IMR-90 (cell line): Measurements from ENCODE around the gene MYPOP. TPM values are rescaled to one million over a fixed set of nuclear protein-coding genes. Genes with fewer than 3 reads are reported as not detected.

Experiments used
- ATAC-seq: fragments of 200-7000 bp; cut with Tn5 transposase; 2 replicates; pipeline ENCODE4 v1.9.1; 2020; ENCODE audit warnings: low read depth, mild to moderate bottlenecking, moderate library complexity
- BruUV-seq: library from RNA; stranded (reverse); fragments of 400-500 nt; replicated peaks from 2 replicates; lab custom pipeline; 2021; lab: Mats Ljungman, UMichigan
- CTCF ChIA-PET: fragments of 300-600 bp; formaldehyde crosslinking; extraction: SDS; loops from one replicate; lab custom pipeline; 2021; ENCODE audit warnings: antibody characterized with exemption; lab: Yijun Ruan, JAX
- POLR2A ChIA-PET: fragments of 300-600 bp; sonication (Branson Sonifier 250); formaldehyde crosslinking; loops from one replicate; lab custom pipeline; 2022; ENCODE audit warnings: antibody characterized with exemption; ENCODE audit not compliant: unreplicated experiment; lab: Charles Lee
- DNase-seq: peaks from one replicate; pipeline ENCODE4 v3.0.0; 2013
- H2AFZ ChIP-seq: replicated peaks from 2 replicates; pipeline ENCODE3; 2013; ENCODE audit warnings: low read length, mild to moderate bottlenecking; ENCODE audit not compliant: poor library complexity
- H2AK5ac ChIP-seq: 2 replicates; pipeline ENCODE4 v1.6.1; 2013; ENCODE audit warnings: low read depth, low read length, inconsistent platforms
- H2AK9ac ChIP-seq: replicated peaks from 2 replicates; pipeline ENCODE3; 2013; ENCODE audit warnings: mild to moderate bottlenecking, low read depth, low read length, moderate library complexity; ENCODE audit not compliant: poor library complexity
- H2BK120ac ChIP-seq: 2 replicates; pipeline ENCODE4 v1.6.1; 2013; ENCODE audit warnings: low read depth, low read length, inconsistent platforms
- H2BK15ac ChIP-seq: 3 replicates; pipeline ENCODE4 v1.6.1; 2013; ENCODE audit warnings: low read depth, low read length, inconsistent platforms
- H2BK20ac ChIP-seq: 2 replicates; pipeline ENCODE4 v1.6.1; 2013; ENCODE audit warnings: low read depth, mild to moderate bottlenecking, inconsistent platforms, low read length, moderate library complexity
- H2BK5ac ChIP-seq: 2 replicates; pipeline ENCODE4 v1.6.1; 2013; ENCODE audit warnings: mild to moderate bottlenecking, low read depth, low read length, inconsistent platforms; ENCODE audit not compliant: poor library complexity, severe bottlenecking
- H3K14ac ChIP-seq: replicated peaks from 2 replicates; pipeline ENCODE4 v1.6.1; 2013; ENCODE audit warnings: low read depth, low read length, inconsistent platforms
- H3K18ac ChIP-seq: 2 replicates; pipeline ENCODE4 v1.6.1; 2013; ENCODE audit warnings: low read depth, low read length, control low read depth
- H3K23ac ChIP-seq: 2 replicates; pipeline ENCODE4 v1.6.1; 2013; ENCODE audit warnings: low read depth, low read length, inconsistent platforms
- H3K27ac ChIP-seq: 2 replicates; pipeline ENCODE4 v1.5.1; 2013; ENCODE audit warnings: mild to moderate bottlenecking, control low read depth, low read length; ENCODE audit not compliant: insufficient read depth
- H3K27me3 ChIP-seq: 2 replicates; pipeline ENCODE4 v1.6.1; 2013; ENCODE audit warnings: low read length; ENCODE audit not compliant: control insufficient read depth, insufficient read depth
- H3K36me3 ChIP-seq: 2 replicates; pipeline ENCODE4 v1.6.1; 2013; ENCODE audit warnings: low read length, mixed read lengths; ENCODE audit not compliant: control insufficient read depth, insufficient read depth
- H3K4ac ChIP-seq: 2 replicates; pipeline ENCODE4 v1.6.1; 2013; ENCODE audit warnings: low read depth, low read length, inconsistent platforms
- H3K4me1 ChIP-seq: 2 replicates; pipeline ENCODE4 v1.6.1; 2013; ENCODE audit warnings: low read length, mixed read lengths; ENCODE audit not compliant: control insufficient read depth, insufficient read depth
- H3K4me2 ChIP-seq: 2 replicates; pipeline ENCODE4 v1.6.1; 2013; ENCODE audit warnings: low read depth, mild to moderate bottlenecking, control low read depth, low read length, moderate library complexity
- H3K4me3 ChIP-seq: 2 replicates; pipeline ENCODE4 v1.5.1; 2013; ENCODE audit warnings: low read depth, mild to moderate bottlenecking, control low read depth, low read length, moderate library complexity; ENCODE audit not compliant: insufficient read depth
- H3K56ac ChIP-seq: 2 replicates; pipeline ENCODE4 v1.6.1; 2013; ENCODE audit warnings: low read length, inconsistent platforms; ENCODE audit not compliant: insufficient read depth; ENCODE audit errors: extremely low read depth
- H3K79me1 ChIP-seq, 2 experiments: 2 replicates each; pipeline ENCODE4 v1.6.1; 2013; ENCODE audit warnings: low read length in 2 of 2, inconsistent platforms in 1 of 2, low read depth in 1 of 2
- H3K9ac ChIP-seq: 2 replicates; pipeline ENCODE4 v1.6.1; 2013; ENCODE audit warnings: low read depth, low read length, control low read depth
- H3K9me1 ChIP-seq: 2 replicates; pipeline ENCODE4 v1.6.1; 2013; ENCODE audit warnings: low read length, inconsistent platforms; ENCODE audit not compliant: insufficient read depth
- H3K9me3 ChIP-seq: 2 replicates; pipeline ENCODE4 v1.6.1; 2013; ENCODE audit warnings: low read length; ENCODE audit not compliant: control insufficient read depth, insufficient read depth
- H4K20me1 ChIP-seq: 2 replicates; pipeline ENCODE4 v1.6.1; 2013; ENCODE audit warnings: low read length, inconsistent platforms; ENCODE audit not compliant: insufficient read depth
- H4K5ac ChIP-seq: 2 replicates; pipeline ENCODE4 v1.6.1; 2013; ENCODE audit warnings: mild to moderate bottlenecking, low read depth, low read length, control low read depth
- H4K8ac ChIP-seq, 2 experiments: 2 replicates each; pipeline ENCODE4 v1.6.1; 2013; ENCODE audit warnings: low read depth in 2 of 2, low read length in 2 of 2, control low read depth in 1 of 2, inconsistent platforms in 1 of 2
- H4K91ac ChIP-seq: 2 replicates; pipeline ENCODE4 v1.6.1; 2013; ENCODE audit warnings: low read depth, low read length, inconsistent platforms; ENCODE audit not compliant: insufficient read depth
- BHLHE40 ChIP-seq: fragments of 150-350 bp; IDR thresholded peaks from 2 replicates; pipeline ENCODE4 v1.6.1; 2016; ENCODE audit warnings: mild to moderate bottlenecking, low read depth, low read length
- CEBPB ChIP-seq: IDR thresholded peaks from 2 replicates; pipeline ENCODE4 v1.6.1; 2012; ENCODE audit warnings: low read depth, low read length, improper control_type of control experiment
- CHD1 ChIP-seq: IDR thresholded peaks from 2 replicates; pipeline ENCODE4 v1.6.1; 2012; ENCODE audit warnings: low read depth, low read length, improper control_type of control experiment
- CTCF ChIP-seq: conservative IDR thresholded peaks from 2 replicates; pipeline ENCODE4 v1.5.1; 2012; ENCODE audit warnings: mild to moderate bottlenecking, low read depth, low read length, improper control_type of control experiment
- ELK1 ChIP-seq: fragments of 150-350 bp; IDR thresholded peaks from 2 replicates; pipeline ENCODE4 v1.6.1; 2016; ENCODE audit warnings: low read depth, mild to moderate bottlenecking, low read length, moderate library complexity, borderline replicate concordance
- FOS ChIP-seq: fragments of 150-350 bp; IDR thresholded peaks from 2 replicates; pipeline ENCODE4 v1.6.1; 2016; ENCODE audit warnings: low read depth, low read length
- MAFK ChIP-seq: IDR thresholded peaks from 2 replicates; pipeline ENCODE4 v1.6.1; 2012; ENCODE audit warnings: low read depth, low read length, improper control_type of control experiment
- MAZ ChIP-seq: IDR thresholded peaks from 2 replicates; pipeline ENCODE4 v1.6.1; 2012; ENCODE audit warnings: low read depth, mild to moderate bottlenecking, low read length, improper control_type of control experiment, moderate library complexity, borderline replicate concordance
- MXI1 ChIP-seq: IDR thresholded peaks from 2 replicates; pipeline ENCODE4 v1.6.1; 2012; ENCODE audit warnings: low read depth, mild to moderate bottlenecking, low read length, moderate library complexity, borderline replicate concordance
- NFE2L2 ChIP-seq: fragments of 150-350 bp; IDR thresholded peaks from 2 replicates; pipeline ENCODE4 v1.6.1; 2016; ENCODE audit warnings: low read depth, mild to moderate bottlenecking, low read length
- POLR2A ChIP-seq: IDR thresholded peaks from 2 replicates; pipeline ENCODE4 v1.6.1; 2012; ENCODE audit warnings: mild to moderate bottlenecking, low read depth, low read length
- RAD21 ChIP-seq: IDR thresholded peaks from 2 replicates; pipeline ENCODE4 v1.6.1; 2012; ENCODE audit warnings: low read length, improper control_type of control experiment
- RCOR1 ChIP-seq: IDR thresholded peaks from 2 replicates; pipeline ENCODE4 v1.6.1; 2012; ENCODE audit warnings: mild to moderate bottlenecking, low read length, improper control_type of control experiment; ENCODE audit not compliant: insufficient replicate concordance
- RFX5 ChIP-seq: IDR thresholded peaks from 2 replicates; pipeline ENCODE4 v1.8.0; 2012; ENCODE audit warnings: low read depth, mild to moderate bottlenecking, low read length, moderate library complexity
- SMC3 ChIP-seq: fragments of 150-350 bp; IDR thresholded peaks from 2 replicates; pipeline ENCODE4 v1.6.1; 2016; ENCODE audit warnings: low read depth, mild to moderate bottlenecking, antibody characterized with exemption, low read length, moderate library complexity
- WGBS, 2 experiments: methylation state at CpG; one replicate each; pipeline versions ENCODE4 v1.1.5 to v1.1.7; 2013; ENCODE audit warnings: missing lambda C conversion rate in 2 of 2; ENCODE audit not compliant: insufficient read length in 1 of 2; ENCODE audit errors: extremely low coverage in 2 of 2; 5-methylcytosine and 5-hydroxymethylcytosine counted together
- dilution Hi-C: fragments of 300-500 bp; cut with HindIII; formaldehyde crosslinking; loops from one replicate; pipeline ENCODE4 v1.14.3; 2018; ENCODE audit warnings: low sequenced_read_pairs; ENCODE audit not compliant: unreplicated experiment
- in situ Hi-C: fragments of 300-500 bp; cut with MboI; formaldehyde crosslinking; loops from 3 replicates; pipeline ENCODE4 v1.14.3; 2019; ENCODE audit warnings: low sequenced_read_pairs, inconsistent platforms, mixed read lengths
- intact Hi-C: fragments of 100-400 bp; cut with micrococcal nuclease; formaldehyde crosslinking; loops from 2 replicates; pipeline ENCODE4 v1.10.0; 2022
- polyA plus RNA-seq, 3 experiments: library from polyadenylated mRNA; depleted of rRNA; stranded (reverse); fragments of >200 nt; gene quantifications; 2 replicates each; pipeline ENCODE4 v1.2.3, GENCODE V29; 2012; ENCODE audit warnings: low replicate concordance in 1 of 3
- total RNA-seq: library from RNA; depleted of rRNA; stranded (reverse); fragments of >200 nt; gene quantifications from 2 replicates; pipeline ENCODE4 v1.2.3, GENCODE V29; 2012
- TF ChIP-seq, protein P1 (sequence below): fragments of 150-350 bp; IDR thresholded peaks from 2 replicates; pipeline ENCODE4 v1.6.1; 2017; ENCODE audit warnings: mild to moderate bottlenecking, antibody characterized with exemption, low read length, low read depth

MYPOP gene
- total and polyA plus RNA-seq, 2 of the 4 experiments (the other 2 are of a cell fraction), result 0.36 to 2.8 TPM

- BruUV-seq, result no TSS peak
- 0 out of 2 replicates have a peak, but pooled peaks cover 2% of the 10 kb centered on the region for H3K4me1 ChIP-seq
- 50% methylated on average over 2 of the region's 3 CpGs; no CpG with 5 or more reads in 1 of the 2 experiments for WGBS, 2 experiments
- no peak overlapping the region for H2BK20ac ChIP-seq
- H3K4me3 ChIP-seq, result no peak overlapping the region
- DNase-seq (peak; percentile 48), ATAC-seq (no peak)
- no peak overlapping the region for H2AK5ac ChIP-seq
- no peak overlapping the region for H3K23ac ChIP-seq
- H3K9me1 ChIP-seq, result peaks cover 3% of the 10 kb centered on the region; the same call in 1 of the 2 replicates
- H3K9ac ChIP-seq, result no peak overlapping the region
- H4K91ac ChIP-seq, result no peak overlapping the region
- ChIA-PET POLR2A (no interaction called here), CTCF (interaction anchor here (0.5 kb wide), 1 partner anchor 172 kb away, joined by 9 read pairs; no protein-coding TSS in a partner anchor)
- no peaks in the 10 kb centered on the region for H4K20me1 ChIP-seq
- no peak overlapping the region for H2AK9ac ChIP-seq
- TF ChIP-seq, protein P1, sequence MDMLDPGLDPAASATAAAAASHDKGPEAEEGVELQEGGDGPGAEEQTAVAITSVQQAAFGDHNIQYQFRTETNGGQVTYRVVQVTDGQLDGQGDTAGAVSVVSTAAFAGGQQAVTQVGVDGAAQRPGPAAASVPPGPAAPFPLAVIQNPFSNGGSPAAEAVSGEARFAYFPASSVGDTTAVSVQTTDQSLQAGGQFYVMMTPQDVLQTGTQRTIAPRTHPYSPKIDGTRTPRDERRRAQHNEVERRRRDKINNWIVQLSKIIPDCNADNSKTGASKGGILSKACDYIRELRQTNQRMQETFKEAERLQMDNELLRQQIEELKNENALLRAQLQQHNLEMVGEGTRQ, result no peak
- TF ChIP-seq POLR2A (no peak), MAZ (no peak), RAD21 (no peak), CTCF (no peak), RCOR1 (no peak), FOS (no peak), CHD1 (no peak), CEBPB (no peak; the same call in 1 of the 2 replicates), SMC3 (no peak), ELK1 (no peak), BHLHE40 (no peak), NFE2L2 (no peak), RFX5 (no peak), MXI1 (no peak), MAFK (no peak)
- H3K14ac ChIP-seq, result no peak overlapping the region
- no peak overlapping the region for H2BK5ac ChIP-seq
- no peak overlapping the region for H3K27ac ChIP-seq
- no peak overlapping the region for H4K8ac ChIP-seq
- no peak overlapping the region for H3K56ac ChIP-seq
- intact Hi-C loops, result no loop called here
- H3K36me3 ChIP-seq, result no peaks in the 10 kb centered on the region
- peaks cover 8% of the 10 kb centered on the region for H3K27me3 ChIP-seq
- H2BK15ac ChIP-seq, result no peak overlapping the region
- H2BK120ac ChIP-seq, result no peak overlapping the region
- peaks cover 5 to 6% of the 10 kb centered on the region in 2 experiments; a peak in 3 of 4 replicates for H3K79me1 ChIP-seq
- H3K9me3 ChIP-seq, result no peaks in the 10 kb centered on the region
- no peak overlapping the region for H4K5ac ChIP-seq
- H3K4ac ChIP-seq, result no peak overlapping the region
- in situ Hi-C loops, result no loop called here
- H3K4me2 ChIP-seq, result no peak overlapping the region
- no peak overlapping the region for H3K18ac ChIP-seq
- dilution Hi-C loops, result no loop called here
- no peak overlapping the region for H2AFZ ChIP-seq
These were observed 3.8 kb upstream of the MYPOP start for GRCh38 chr19:45906221-45906620.
